HG02759 (cell line): Measurements from ENCODE around the gene SGSM2.

Experiments used
- ATAC-seq: cut with Tn5 transposase; IDR thresholded peaks from one replicate; pipeline ENCODE4 v1.9.1; 2021; ENCODE audit warnings: mild to moderate bottlenecking, moderate library complexity; ENCODE audit not compliant: unreplicated experiment

SGSM2 gene

DNA sequence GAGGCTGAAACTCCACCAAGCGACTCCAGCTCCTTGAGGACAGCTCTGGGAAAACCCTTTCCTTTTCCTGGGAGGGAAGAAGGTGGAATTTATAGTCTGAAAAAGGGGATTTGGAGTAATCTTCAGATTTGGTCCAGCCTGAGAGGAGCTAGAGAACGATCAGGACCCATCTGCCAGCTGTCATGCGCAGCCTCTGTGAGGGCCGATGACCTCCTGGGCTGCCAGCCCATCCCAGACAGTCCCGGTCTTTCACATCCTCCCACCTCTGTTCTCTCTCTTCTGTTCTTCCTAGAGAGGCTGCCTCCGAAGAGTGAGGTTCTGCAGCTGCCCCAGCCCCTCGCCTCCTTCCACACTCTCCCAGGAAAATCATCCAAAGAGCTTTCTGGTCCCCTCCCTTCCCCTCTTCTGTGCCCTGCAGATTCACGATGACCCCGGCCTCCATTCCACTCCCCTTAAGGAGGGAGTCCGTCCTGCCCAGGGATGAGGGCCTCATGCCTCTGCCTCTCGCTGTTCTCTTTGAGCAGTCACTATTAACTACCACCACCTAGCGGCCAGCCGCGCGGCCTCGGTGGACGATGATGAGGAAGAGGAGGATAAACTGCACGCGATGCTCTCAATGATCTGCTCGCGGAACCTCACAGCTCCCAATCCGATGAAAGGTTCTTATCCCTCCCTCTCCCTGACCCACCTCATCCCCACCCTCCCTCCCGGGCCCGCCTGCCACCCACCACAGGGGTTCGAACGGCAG lies 29.6 kb downstream of the SGSM2 start:
- no peak for ATAC-seq

DNA sequence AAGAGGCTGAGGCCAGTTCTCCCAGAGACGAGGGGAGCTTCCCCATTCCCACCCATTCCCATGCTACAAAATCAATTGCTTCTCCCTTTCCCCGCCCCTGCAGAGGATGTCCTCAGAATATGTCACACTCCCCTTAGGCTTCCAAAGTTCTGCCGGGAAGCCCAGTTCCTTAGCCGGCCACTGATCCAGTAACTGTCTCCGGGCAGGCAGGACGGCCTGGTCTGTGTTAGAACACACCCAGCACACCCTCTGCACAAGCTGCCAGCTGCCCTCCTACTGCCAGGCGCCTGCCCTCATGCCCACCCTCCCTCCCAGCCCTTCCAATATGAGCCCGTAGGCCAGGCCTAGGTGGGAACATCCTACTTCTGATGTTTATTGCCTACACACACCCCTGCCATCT lies 31.1 kb downstream of the SGSM2 start:
- ATAC-seq = no peak

DNA sequence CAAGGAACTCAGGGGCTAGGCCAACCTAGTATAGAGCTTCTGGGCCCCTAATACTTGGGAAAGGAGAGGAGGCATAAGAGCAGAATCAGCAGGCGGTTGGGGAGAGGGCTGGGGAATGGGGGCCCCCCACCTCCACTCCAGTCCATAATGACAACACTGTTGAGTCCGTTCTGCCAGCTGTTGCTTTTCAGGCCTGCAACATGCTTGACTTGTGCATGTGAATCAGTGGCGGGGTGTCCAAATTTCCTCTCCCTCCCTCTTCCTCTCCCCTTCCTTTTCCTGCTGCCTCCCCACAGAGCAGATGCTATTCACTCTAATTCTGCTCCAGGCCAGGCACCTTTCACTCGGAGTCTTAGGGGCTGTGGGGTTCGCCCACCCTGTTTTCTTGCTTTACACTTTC lies 31.7 kb downstream of the SGSM2 start:
- no peak for ATAC-seq

DNA sequence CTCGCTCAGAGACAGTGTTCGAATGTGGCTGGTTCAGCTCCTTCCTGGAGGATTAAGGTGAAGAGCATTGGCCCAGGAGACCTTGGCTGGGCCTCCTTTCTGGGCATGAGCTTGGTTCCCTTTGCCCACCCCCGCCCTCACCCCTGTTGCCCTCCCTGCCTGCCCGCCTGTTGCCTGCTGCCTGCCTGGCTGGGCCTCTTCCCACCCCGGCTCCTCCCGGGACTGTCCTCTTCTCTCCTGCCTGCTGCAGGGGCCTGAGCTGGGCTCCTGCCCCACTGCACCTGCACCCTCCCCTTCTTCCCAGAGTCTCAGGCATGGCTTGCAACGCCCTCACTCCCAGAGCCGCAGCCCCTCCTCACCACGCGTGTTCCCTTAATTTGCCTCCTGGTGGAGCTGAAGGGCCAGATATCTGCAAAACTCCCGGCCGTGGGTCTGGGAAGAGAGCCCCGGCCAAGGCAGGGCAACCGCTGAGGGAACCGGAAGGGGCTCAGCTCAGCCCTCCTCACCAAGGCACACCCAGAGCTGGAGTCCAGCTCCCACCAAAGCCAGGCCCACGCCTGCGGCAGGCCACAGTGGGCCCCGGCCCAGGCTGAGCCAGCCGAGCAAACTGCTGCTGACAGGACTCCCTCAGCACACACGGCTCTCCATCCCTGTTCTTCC lies 32.4 kb downstream of the SGSM2 start:
- no peak for ATAC-seq

DNA sequence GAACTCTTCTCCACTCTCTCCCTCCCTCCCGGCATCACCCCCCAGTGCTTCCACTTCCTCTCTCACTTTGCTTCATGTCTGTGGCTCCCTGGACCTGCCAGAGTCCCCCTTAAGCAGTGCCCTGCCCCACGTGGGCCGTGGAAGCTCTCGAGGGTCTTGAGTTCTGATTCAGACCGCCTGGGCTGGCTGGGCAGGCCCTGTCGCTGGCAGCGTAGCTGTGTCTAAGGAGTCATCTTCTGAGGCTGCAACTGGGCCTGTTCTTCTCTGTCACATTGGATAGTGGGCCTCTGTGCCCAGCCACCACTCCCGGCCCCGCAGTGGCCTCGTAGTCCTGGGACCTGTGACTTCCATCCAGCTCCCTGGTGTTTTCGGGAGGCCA lies 32.9 kb downstream of the SGSM2 start:
- no peak for ATAC-seq

DNA sequence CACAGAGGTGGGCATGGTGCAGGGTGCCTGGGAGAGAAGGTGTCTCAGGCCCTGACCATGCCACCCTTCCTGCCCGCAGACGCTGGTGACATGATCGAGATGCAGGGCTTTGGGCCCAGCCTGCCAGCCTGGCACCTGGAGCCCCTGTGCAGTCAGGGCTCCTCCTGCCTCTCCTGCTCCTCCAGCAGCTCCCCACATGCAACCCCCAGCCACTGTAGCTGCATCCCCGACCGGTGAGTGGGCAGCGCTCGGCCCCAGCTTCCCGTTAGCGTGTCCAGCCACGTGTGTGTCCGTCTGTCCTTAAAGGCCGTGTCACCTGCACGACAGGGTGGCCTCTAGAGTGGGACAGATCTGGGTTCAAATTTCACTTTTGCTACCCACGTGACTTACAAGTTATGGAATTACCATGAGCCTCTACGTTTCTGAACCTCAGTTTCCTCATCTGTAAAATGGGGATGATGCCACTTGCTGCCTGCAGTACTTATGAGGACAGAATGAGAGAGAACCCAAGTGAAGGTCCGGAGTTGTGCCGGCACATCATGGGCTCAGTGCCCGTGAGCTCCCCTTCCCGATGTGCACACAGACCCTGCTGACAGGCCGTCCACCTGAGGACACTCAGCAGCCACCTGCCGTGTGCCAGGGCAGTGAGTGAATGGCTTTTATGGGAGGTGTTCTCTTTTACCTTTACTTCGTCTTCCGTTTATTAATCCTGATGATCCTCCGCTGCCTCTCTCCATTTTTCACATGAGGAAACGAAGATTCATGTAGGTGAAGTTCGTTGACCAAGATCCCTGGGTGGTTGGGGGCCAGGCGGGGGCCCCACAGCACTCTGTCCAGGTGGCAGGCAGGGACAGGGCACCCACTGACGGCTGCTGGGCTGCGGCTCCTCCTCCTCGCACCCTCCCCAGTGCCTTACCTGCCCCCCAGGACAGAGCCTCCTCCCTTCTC lies 34.2 kb downstream of the SGSM2 start:
- ATAC-seq = no peak

DNA sequence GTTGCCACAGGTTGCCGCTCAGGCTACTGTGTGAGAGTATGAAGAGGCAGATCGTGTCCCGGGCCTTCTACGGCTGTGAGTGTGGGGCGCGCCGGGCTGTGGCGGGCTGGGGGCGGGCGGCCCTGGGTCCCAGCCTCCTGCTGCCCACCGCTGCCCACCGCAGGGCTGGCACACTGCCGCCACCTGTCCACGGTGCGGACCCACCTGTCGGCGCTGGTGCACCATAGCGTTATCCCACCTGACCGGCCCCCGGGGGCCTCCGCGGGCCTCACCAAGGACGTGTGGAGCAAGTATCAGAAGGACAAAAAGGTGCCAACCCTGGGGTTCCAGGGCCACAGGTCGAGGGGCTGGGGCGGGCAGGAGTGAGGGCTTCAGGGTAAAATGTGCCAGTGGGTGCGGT lies 34.9 kb downstream of the SGSM2 start:
- no peak for ATAC-seq

DNA sequence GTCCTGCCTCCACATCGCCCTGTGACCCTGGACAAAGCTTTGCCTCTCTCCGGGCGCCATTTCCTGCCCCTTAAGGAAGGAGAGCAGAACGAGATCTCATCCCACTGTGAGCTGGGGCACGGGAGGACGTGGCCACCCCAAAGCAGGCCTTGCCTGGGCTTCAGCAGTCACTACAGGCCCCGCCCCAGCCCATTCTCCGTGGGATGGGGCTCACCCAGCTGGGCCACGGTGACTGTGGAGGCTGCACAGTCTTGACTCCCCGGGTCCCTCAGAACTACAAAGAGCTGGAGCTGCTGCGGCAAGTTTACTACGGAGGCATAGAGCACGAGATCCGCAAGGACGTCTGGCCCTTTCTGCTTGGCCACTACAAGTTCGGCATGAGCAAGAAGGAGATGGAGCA lies 35.4 kb downstream of the SGSM2 start:
- no peak for ATAC-seq

DNA sequence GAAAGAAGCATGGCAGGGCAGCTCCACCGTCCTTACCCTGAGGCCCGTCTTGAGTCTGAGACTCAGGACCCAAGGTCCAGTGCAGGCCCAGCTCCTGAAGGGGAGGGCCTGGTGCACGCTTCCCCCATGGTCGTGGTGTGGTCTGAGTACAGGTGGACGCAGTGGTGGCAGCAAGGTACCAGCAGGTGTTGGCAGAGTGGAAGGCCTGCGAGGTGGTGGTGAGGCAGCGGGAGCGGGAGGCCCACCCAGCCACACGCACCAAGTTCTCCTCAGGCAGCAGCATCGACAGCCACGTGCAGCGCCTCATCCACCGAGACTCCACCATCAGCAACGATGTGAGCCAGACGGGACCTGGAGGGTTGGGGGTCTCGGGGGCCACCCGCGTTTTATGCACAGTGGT lies 35.9 kb downstream of the SGSM2 start:
- ATAC-seq = no peak

DNA sequence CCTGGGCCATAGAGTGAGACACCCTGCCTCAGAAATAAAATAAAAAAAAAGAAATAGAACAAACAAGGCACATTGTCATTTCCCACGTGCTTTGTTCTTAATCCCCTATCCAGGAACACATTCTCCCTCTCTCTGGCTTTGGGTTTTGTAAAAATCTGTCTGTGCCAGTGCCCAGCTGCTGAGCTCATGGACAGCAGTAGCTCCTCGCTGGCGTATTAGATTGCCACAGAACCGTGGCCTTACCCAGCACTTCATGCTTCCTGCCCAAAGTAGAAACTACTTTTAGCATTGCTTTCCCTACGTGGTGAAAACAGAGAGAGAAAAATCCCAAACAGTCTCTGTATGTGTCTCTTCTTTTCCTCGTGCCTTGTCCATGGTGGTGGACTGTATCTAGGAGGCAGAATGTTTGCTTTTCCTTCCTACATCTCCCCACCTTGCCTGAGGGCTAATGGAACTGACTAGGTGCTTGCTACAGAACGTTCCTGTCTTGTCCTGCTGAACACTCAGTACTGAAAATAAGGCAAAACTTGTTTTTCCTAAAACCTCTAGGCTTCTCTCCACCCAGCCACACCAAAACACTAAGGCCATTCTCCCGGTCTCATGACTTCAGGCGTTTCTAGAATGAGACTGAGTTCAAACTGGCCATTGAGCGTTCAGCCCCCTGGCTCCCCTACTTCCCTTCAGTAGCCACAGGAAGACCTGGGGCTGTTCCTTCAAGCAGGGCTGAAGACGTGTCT lies 37.4 kb downstream of the SGSM2 start:
- ATAC-seq = no peak

DNA sequence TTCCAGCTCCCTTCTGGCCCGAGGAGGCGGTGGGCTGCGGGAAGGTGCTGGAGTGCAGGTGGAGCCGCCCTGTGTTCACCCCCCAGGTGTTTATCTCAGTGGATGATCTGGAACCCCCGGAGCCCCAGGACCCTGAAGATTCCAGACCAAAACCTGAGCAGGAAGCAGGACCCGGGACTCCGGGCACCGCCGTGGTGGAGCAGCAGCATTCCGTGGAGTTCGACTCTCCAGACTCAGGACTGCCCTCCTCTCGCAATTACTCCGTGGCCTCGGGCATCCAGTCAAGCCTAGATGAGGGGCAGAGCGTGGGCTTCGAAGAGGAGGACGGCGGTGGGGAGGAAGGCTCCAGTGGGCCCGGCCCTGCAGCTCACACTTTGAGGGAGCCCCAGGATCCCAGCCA lies 38.1 kb downstream of the SGSM2 start:
- no peak for ATAC-seq

DNA sequence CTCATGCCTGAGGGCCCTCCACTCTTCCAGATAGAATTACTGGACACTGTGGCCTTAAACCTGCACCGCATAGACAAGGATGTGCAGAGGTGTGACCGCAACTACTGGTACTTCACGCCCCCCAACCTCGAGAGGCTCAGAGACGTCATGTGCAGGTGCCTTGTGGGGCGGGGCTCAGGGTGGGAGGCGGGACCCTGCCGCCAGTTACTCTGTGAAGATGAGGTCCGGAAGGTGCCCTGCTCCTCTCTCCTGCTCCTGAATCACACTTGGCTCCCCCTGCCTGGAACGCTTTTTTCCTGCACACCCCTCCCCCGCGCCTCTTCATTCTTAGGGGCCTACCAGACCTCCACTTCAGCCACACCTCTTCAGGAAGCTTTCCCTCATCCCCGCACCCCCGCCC lies 38.8 kb downstream of the SGSM2 start:
- no peak for ATAC-seq

DNA sequence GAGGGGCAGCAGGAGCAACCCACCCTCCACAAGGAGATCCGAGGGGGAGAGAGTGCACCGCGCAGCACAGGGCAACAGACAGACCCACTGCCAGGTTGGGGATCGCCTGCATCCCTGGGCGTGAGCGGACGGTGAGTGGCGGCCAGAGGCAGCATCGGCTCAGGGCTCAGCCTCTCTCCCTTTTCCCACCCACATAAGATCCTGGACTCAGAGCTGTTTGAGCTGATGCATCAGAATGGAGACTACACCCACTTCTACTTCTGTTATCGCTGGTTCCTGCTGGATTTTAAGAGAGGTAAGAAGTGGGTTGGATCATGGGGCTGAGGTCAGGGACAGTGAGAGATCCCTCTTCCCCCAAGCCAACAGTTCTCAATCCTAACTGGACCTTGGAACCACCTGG lies 40.4 kb downstream of the SGSM2 start:
- no peak for ATAC-seq

DNA sequence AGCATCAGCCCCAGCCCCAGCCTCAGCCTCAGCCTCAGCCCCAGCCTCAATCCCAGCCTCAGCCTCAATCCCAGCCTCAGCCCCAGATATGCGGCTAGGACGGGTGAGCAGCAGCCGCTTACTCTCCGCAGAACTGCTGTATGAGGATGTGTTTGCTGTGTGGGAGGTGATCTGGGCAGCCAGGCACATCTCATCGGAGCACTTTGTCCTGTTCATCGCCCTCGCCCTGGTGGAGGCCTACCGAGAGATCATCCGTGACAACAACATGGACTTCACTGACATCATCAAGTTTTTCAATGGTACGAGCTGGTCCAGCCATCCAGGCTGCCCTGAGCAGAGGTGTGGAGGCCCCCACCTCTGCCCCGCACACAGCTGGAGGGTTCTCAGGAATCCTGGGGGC lies 41.6 kb downstream of the SGSM2 start:
- no peak for ATAC-seq

DNA sequence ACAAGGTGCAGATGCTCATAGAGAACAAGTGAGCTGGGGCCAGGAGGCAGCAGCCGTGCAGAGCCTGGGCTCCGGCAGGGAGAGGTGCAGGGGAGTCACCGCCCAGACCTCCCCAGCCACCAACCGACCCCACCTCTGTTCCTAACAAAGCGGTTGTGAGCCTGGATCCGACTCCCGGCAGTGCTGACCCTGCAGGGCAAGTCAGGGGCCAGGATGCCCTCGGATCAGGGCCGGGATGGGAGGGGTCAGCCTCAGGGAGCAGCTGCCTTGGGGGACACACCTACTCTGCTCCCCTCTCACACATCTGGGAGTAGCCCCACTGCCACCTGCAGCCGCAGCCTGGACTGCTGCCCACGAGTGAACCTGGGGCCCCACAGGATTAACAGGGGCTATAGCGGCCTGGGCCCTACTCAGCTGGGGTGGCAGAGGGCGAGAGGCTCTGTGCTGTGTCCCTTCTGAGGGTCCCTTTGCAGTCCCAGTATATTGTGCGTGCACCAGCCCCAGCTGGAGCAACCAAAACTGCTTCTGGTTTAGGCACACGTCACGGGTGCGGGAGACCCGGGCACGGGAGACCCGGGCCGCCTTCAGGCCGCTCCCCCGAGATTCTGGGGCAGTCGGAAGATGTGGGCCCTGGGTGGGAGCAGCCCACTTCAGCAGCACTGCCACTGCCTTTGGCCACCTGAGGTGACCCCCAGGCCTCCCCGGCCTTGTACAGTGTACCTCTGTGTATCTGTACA lies 42.4 kb downstream of the SGSM2 start:
- no peak for ATAC-seq

DNA sequence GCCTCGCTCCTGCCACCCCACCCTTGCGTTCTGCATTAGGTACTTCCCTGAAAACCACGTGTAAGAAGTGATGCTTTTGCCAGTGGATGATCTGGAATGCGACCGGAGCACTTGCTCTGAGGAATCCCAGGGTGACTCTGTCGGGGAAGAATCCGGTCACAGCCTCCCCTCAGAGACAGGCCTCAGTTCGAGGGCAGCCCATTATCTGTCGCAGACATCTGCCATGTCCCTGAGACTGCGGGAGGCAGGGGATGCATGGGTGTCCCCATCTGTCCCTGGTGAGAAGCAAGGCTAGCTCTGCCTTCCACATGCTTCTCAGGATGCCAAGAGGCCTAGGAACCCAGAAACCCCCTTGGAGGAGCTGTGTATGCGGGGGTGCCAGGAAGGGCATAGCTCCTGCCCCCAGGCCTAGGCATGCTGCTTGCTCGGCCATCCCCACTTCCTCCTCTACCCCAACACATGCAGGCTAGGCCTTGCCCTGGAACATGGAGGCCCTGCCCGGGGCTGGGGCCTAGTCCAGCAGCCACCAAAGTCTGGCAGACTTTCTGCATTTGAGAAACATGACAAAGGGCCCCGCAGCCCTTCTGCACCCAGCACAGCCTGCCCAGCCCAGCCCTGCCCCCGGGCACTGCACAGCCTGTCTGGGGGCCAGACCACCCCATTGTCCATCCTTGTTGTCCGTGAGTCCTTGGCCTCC lies 43.1 kb downstream of the SGSM2 start:
- ATAC-seq = no peak

DNA sequence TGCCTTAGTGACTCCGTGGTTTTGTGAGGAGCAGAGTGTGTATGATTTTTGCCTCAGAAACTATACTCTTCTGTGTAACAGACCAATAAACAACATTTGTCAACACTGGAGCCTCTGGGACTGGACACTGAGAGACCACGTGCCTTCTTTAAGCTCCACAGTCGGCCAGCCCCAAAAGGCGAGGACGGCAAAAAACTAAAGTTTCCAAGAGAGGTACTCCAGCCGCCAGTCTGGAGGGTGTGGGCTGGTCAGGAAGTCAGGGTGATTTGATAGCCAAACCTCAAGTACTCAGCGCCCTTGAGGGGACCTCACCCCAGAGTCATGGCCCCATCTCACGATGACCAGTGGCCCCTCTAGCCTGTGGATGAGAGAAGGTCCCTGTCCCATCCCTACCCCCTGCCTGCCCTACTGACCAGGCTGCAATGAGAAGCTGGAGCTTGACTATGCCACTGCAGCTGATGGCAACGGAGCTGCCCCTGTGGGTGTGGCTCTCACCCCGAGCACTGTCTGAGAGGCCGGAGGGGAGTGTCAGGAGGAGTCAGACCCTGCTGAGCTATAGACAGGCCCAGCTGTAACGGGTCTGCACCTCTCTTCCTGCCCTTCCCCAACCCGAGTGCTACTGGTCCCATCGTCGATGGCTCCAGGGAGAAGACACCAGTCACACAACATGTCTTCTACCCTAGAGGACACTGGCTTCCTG lies 43.8 kb downstream of the SGSM2 start:
- ATAC-seq = no peak

DNA sequence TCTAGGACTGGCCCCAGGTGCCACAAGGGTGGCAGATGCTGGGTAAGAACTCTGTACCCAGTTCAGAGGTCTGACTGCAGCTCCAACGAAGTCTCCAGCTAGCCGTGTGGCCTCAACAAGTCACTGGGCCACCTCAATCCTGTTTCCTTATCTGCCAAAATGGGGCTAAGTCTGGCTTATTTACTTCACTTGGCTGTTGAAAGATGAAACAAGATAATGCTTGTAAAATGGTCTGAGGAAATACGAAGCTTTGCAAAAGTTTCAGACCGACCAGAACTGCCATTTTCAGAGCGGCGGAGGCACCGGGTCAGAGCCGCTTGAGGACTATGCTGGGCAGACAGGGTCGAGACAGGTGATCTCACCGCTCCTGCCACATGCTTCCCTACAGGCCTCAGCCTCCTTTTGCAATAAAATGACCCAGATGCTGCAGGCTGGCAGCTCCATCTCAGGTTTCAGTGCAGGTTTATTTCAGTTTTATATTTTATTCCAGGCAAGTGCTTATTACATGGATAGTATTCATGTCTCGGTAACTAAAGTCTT lies 46.4 kb downstream of the SGSM2 start:
- no peak for ATAC-seq
